ENCODE results near the gene VPS39.

DNA sequence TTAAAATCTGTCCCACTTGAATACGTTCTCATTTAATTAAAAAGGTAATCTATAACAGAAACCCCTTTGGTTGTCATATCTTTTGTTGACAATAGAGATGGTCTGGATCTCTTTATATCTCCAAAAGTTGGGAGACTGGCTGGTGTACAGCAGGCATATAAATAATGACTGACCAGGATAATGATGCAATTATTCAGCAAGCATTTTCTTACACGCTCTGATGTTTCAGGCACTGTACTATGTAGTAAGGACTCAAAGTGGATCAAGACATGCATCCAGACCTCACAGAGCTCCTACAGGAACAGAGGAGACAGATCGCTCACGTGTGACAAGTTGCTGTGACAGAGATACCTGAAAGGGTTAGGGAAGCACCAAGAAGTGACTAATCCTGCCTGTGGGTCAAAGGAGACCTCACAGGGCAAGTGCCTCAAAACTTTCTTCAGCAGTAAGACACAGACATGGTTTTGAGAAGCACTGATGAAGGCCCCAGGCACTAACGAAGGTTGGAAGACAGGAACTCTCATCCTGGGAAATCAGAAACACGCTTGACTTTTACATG, 25.7 kb downstream of the VPS39 start:
- no peak for TF ChIP-seq EZH2 (IDR thresholded peaks at IDR 0.05; ENCODE audit: low read depth, low read length, severe bottlenecking)
- no peak for TF ChIP-seq SIX5 (IDR thresholded peaks at IDR 0.05; ENCODE audit: low read depth, low read length)
- no peak for TF ChIP-seq TEAD4 (IDR thresholded peaks at IDR 0.05; ENCODE audit: low read depth, low read length)
- no peak for TF ChIP-seq POLR2A (IDR thresholded peaks at IDR 0.05; ENCODE audit: control extremely low read depth in 1 of 2, low read depth in 2 of 2, low read length in 2 of 2)
- TF ChIP-seq SP2 (IDR thresholded peaks at IDR 0.05; ENCODE audit: low read length): no peak
